Stomach (tissue), 4 donors: ENCODE data around the gene CERK.

ENCODE experiments used
- EP300 ChIP-seq: sonication (generic); formaldehyde crosslinking; IDR thresholded peaks from one replicate; pipeline ENCODE4 v1.6.1; 2017; ENCODE audit warnings: antibody characterized with exemption
- POLR2A ChIP-seq, 4 donors: fragments of 450-650 bp; IDR thresholded peaks; one replicate each; pipeline ENCODE4 v1.6.1; 2016; ENCODE audit warnings: antibody characterized with exemption in 4 of 4, control low read depth in 2 of 4, mild to moderate bottlenecking in 1 of 4, moderate library complexity in 1 of 4
- POLR2AphosphoS5 ChIP-seq, 3 donors: sonication (generic); formaldehyde crosslinking; IDR thresholded peaks; one replicate each; pipeline ENCODE4 v1.6.1; 2016; ENCODE audit warnings: antibody characterized with exemption in 3 of 3
- TF ChIP-seq, protein P1 (sequence below), 7 experiments: fragments of 450-650 bp in 4 of 7; fragments of 200-600 bp in 3 of 7; sonication (generic) in 3 of 7; IDR thresholded peaks; one replicate each; pipeline ENCODE4 v1.5.1; 2016 to 2019; ENCODE audit warnings: antibody characterized with exemption in 7 of 7, control low read depth in 2 of 7, mild to moderate bottlenecking in 1 of 7

DNA sequence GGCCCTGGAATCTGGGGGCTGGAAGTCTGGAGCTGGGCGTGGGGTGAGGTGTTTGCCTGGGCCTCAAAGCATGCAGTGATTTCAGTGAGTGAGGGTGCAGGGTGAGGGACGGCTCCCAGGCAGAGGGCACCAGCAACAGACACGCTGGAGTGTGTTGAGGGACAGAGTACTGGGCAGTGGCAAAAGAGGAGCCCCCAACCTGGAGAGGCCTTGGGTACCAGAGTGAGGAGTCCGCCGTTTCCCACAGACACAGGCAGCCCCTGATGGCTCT lies 12.4 kb upstream of the CERK start:
- TF ChIP-seq EP300, result no peak
- TF ChIP-seq, protein P1, sequence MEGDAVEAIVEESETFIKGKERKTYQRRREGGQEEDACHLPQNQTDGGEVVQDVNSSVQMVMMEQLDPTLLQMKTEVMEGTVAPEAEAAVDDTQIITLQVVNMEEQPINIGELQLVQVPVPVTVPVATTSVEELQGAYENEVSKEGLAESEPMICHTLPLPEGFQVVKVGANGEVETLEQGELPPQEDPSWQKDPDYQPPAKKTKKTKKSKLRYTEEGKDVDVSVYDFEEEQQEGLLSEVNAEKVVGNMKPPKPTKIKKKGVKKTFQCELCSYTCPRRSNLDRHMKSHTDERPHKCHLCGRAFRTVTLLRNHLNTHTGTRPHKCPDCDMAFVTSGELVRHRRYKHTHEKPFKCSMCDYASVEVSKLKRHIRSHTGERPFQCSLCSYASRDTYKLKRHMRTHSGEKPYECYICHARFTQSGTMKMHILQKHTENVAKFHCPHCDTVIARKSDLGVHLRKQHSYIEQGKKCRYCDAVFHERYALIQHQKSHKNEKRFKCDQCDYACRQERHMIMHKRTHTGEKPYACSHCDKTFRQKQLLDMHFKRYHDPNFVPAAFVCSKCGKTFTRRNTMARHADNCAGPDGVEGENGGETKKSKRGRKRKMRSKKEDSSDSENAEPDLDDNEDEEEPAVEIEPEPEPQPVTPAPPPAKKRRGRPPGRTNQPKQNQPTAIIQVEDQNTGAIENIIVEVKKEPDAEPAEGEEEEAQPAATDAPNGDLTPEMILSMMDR (IDR thresholded peaks at IDR 0.05), result no peak
- TF ChIP-seq POLR2AphosphoS5 (IDR thresholded peaks at IDR 0.05), result no peak
- no peak for TF ChIP-seq POLR2A (IDR thresholded peaks at IDR 0.05)
